Measurements from ENCODE around the gene PEAK3.

The PEAK3 gene

DNA sequence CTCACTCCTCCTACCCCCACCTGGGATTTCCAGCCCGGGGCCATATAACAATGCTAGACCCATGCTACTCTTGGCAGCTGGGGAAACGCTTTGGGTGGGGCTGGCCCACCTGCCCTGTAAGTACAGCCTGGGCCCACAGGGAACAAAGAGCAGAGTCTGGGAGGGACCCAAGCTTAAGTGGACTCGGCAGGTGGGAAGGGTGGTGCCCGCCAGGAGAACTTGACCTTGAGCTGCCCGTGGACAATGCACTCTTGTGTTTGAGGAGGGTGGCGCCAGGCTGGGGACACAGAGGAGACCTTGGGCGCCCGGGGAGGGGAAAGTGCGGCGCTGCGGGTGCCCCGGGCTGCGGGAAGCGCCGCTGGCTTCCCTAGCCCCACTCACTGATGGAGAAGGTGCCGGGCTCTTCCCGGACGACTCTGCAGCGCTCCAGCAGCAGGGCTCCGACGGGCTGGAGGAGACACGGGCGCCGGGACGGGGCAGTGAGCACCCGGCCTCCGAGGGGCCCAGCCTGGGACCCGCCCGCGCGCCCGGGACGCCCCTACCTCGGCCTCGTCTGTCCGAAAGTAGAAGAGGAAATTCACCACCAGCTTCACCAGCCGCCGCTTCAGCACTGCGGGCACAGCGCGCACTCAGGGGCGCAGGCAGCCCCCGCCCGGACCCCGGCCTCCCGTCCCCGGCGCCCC lies 46.5 kb downstream of the PEAK3 start:
- FAIRE-seq, result no peak

DNA sequence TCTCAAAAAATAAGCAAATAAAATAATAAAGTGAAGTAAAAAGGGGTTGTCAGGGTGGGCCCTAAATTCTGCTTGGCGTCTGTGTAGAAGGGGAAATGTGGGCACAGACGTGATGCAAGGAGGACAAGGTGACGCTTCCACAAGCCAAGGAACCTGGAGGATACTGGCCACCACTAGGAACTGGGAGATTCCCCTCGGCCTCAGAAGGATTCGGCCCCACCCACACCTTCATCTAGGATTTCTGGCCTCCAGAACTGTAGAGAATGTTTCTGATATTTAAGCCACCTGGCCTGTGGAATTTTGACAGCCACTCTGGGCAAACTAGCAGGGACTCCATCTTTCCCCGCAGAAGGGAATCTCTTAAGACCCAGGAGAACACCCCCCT lies 47.0 kb downstream of the PEAK3 start:
- no peak for FAIRE-seq

DNA sequence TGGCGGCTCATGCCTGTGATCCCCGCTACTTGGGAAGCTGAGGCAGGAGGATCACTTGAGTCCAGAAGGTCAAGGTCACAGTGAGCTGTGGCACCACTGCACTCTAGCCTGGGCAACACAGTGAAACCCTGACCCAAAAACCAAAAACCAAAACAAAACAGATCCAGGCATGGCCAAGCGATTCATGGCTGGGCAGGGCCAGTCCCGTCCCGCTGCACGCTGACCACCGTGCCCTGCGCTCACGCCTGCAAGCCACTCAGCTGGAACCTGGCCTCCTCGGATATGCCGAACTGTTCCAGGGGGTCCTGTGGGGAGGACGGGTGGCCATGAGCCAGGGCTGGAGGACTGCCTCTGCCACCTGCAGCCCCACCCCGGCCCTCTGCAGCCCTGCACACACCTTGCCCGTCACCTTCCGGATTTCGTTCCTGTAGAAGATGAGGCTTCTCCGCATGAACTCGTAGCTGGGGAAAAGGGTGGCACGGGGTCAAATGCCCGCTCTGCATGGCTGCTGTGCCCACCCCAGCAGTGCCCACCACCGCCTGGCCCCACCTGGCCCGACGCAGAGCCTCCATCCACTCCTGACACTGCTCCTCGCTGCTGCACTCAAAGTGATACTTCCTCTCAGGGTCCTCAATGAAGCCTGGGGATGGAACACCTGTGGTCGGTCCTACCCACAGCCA lies 48.2 kb downstream of the PEAK3 start:
- no peak for FAIRE-seq

DNA sequence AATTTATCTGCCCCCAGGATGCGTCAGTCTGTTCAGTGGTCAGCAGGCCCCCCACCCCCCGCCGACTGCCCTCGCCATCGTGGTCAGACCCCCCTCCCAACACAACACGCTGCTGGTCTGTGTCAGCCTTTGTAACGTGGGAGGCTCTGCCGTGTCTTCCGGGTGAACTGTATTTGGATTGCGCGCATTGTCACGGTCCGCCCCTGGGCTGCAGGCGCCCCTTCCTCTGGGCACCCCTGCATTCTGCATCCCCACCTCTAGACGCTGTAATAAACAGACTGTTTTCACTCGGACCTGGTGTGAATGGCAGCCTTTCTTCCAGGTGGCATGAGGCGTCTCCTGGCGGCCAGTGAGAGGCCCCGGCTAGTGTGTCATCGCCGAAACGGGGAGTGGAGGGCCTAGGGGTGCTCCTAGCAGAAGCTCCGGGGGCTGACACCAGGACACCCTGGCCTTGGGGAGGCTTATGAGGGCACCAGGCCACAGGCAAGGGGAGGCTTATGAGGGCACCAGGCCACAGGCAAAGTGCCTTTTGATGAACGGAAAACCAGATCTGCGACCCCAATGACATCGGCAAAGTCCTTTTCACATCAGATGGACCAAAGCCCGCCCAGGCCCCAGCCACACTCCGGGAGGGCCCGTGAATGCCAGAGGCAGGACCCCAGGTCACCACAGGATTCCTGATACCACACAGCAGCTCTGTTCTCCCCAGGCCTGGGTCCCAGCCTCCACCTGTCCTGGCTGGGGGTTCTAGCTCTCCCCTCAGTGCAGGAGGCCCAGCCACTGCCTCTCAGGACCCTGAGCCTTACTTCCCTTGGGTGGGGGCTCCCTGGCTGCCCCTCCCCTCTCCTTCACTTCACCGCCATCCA lies 49.5 kb downstream of the PEAK3 start:
- no peak for FAIRE-seq

DNA sequence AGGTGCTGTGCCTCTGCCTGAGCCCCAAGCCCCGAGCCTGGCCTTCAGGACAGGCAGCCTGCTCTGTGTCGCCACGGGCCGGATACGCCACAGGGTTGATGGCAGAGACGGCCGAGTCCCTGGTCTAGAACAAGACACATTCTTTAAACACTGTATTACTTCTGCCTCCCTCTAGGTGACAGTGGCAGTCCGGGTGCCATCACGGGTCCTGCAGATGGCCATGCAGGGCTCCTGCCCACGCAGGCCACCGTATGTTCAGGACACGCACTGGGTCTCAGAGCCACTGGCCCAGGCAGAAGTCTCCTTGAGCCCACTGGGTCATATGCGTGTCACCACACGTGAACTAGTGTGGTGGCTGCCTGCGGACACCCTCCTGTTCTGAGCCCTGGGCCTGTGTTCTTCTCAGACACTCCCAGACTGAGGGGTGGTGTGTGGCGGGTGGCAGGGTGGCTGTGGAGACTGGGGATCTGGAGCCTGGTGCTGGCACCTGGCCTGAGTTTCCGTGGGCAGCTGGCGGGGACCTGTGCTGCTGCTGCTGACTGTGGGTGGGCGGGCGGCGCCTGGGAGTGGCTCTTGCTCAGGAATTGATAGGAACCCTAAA lies 50.3 kb downstream of the PEAK3 start:
- no peak for FAIRE-seq

DNA sequence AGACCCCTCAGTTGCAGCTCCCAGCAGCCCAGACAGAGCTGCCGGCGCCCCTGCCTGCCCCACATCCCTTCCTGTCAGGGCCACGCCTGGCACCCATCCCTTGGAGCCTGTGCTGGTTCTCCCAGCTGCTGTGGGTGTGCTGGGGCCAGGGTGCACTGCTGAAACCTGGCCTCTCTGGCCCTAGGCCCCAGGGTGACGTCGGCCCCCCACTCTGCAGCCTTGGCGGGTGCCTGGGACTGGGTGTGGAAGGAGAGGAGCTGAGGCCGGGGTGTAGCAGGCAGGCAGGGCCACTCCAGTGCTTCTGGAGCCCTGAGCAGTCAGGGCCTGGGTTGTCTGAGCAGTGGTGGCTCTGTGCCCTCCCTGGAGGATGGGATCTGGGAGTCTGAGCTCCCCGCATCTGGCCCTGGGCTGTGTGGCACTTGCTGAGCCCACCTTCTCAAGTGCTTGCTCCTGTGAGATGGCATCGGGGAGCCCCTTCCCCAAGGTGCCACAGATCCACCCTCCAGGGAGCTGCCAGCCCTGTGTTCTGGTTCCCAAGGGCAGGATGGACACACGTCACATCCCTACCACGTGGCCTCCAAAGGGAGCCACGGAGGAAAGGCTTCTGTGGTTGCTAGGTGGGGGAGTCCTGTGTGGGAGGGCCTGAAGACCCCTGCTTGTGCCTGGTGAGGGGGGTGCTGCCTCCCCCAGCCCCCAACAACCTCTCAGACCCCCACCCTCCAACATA lies 51.0 kb downstream of the PEAK3 start:
- no peak for FAIRE-seq

DNA sequence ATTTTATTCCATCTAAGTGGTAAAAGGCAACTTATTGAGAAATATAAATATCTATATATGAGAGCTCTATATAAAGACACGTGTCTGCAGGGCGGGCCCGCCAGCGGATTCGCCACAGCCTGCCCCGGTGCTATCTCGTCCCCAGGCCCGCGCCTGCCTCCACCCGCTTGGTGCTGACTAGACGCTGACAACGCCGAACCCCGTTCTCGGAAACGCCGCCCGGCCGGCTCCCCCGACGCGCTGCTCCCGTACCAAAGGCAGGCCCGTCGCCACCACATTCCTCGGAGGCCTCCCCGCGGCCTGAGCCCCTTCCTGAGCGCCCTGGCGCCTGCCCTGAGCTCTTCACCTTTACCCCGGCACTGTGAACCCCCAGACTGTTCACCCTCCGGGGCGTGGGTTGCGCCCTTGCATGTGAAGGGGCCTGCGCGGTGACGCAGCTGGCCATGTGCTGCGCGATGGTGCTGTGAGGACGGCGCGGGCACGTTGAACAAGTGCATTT lies 51.9 kb downstream of the PEAK3 start:
- FAIRE-seq, result no peak

DNA sequence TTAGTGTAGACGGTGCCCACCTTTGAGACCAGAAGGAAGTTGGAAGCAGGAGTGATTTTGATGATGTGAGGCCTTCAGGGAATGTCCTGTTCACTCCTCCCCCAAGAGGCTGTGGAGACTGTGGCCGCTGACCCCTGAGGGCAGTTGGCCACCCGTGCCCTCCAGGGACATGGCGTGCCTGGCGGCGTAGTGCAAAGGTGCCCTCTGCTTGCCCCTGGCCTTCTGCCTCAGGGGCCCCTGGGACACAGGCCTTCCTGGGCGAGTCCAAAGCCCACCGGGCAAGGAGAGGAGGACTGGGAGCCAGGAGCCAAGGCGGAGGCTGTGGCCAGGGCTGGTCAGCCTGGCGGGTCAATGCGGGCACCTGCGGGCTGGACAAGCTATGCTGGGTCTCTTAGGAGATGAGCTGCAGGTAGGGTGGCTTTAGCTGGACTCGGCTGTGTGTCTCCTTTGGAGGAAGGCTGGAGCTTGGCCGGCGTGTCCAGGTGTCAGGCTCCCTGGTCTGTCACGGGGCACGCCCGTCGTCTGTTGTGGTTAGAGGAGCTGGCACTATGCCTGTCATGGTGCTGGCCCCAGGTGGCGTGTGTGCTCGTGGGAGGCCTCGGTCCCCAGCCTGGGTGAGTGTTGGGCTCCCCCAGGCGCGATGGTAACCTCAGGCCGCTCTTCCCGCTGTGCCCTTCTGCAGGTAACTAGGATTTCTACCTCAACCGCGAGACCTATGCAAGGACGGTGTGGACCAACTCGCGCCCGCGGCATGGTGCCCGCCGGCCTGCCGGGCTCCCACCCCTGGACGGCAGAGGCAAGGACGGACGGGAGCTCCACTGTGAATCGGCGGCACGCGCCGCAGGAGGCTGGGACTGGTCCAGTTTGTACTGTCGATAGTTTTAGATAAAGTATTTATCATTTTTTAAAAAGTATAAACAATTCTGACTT lies 52.6 kb downstream of the PEAK3 start:
- FAIRE-seq, result no peak

DNA sequence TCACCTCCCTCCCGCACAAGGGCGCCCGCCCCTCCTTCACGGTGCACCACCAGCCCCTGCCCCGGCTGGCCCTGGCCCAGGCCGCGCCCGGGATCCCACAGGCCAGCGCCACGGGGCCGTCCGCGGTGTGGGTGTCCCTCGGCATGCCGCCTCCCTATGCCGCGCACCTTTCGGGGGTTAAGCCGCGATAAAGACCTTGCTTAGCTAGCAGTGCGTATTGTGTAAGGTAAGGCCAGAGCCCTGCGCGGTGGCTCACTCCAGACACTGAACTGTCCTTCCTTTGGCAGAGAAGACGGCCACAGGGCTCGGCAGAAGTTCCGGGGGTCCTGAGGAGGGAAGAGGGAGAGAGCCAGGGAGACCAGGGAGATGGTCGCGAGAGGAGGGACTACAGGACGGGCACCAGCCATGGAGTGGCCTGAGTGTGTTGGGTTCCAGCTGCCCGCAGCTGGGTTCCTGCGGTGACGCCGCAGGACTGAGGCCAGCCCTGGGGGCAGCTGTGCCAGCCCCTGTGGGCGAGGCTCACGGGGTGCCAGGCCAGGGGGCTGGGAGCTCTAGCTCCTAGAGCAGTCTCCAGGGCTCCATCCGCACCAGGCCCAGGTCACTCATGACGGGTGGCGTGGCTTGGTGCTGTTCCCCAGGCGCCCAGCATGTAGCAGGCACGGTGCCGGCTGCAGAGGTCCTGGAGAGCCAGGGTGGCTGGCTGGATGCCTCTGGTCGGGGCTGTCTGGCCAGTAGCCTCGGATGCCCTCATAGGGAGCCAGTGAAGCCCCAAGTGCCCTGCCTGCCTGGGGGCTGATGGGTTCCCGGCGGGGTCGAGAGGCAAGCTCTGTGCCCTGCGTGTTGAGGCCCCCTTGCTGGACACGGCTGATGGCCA lies 53.6 kb downstream of the PEAK3 start:
- FAIRE-seq, result no peak

DNA sequence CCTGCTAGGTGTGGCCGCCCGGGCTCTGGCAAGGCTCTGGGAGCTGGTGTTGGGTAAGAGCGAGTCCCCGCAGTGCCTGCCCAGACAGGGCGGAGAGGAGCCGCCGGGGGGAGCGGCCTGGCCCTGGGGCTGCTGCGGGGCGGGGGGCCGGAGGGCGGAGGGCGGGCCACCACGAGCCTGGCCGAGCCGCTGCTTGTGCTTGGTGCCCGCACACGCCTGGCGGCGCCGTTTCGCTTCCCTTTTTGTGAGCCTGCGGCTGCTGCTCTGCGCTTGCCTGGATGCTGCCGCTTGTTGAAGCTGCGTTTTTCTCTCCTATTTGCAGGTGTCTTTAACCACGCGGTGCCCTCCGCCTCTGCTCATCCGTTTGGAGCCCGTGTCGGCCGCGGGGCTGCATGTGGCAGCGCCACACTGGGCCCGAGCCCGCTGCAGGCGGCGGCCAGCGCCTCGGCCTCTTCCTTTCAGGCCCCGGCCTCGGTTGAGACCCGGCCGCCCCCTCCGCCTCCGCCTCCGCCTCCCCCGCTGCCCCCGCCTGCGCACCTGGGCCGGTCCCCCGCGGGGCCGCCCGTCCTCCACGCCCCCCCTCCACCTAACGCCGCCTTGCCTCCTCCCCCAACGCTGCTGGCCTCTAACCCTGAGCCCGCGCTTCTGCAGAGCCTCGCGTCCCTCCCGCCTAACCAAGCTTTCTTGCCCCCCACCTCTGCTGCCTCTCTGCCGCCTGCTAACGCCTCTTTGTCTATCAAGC lies 54.4 kb downstream of the PEAK3 start:
- no peak for FAIRE-seq

DNA sequence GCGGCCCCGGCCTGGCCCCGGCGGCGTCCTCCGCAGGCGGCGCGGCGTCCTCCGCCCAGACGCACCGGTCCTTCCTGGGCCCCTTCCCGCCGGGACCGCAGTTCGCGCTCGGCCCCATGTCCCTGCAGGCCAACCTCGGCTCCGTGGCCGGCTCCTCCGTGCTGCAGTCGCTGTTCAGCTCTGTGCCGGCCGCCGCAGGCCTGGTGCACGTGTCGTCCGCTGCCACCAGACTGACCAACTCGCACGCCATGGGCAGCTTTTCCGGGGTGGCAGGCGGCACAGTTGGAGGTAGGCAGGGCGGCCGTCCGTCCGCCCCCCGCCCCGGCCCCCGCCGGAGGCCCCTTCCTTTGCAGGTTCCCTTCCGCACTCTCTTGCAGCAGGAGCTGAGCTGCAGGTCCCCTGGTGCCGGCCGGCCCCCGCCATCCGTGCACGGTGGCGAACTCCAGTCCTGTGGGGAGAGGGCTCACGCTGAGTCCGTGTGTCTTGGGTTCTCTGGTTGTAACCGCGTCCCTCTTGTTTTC lies 55.1 kb downstream of the PEAK3 start:
- FAIRE-seq, result no peak

DNA sequence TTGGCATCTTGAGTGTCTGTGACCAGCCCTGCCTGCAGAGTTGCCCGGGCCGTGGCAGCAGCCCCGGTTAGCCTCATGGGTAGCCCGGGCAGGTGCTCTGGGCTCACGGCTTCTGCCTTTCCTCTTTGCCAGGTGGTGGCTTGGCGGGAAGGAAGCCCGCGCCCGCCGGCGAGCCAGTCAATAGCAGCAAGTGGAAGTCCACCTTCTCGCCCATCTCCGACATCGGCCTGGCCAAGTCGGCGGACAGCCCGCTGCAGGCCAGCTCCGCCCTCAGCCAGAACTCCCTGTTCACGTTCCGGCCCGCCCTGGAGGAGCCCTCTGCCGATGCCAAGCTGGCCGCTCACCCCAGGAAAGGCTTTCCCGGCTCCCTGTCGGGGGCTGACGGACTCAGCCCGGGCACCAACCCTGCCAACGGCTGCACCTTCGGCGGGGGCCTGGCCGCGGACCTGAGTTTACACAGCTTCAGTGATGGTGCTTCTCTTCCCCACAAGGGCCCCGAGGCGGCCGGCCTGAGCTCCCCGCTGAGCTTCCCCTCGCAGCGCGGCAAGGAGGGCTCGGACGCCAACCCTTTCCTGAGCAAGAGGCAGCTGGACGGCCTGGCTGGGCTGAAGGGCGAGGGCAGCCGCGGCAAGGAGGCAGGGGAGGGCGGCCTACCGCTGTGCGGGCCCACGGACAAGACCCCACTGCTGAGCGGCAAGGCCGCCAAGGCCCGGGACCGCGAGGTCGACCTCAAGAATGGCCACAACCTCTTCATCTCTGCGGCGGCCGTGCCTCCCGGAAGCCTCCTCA lies 55.7 kb downstream of the PEAK3 start:
- no peak for FAIRE-seq

DNA sequence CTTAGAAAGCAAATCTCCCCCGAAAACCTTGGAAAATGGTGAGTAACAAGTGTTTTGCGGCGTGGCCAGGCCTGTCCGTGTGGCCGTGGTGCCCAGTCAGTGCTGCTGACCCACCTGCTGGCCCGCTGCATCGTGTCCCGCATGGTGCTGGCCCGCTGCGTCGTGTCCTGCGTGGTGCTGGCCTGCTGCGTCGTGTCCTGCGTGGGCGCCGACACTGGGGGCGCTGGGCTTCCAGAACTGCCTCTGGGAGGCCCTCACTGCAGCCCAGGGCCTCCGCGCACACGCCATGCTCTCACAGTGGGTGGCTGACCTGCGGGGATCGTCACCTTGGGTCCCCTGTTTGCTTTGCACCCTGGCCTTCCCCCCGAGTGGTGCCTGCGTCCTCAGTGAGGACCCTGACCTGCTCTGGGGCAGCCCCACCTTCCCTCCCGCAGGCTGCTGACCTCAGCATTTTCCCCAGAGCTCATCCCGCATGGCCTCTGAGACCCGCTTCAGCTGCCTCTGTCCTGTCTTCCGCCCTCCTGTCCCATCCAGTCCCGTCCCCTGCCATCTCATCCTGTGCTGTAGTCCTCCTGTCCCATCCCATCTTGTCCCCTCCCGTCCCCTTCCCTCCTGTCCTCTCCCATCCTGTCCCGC lies 56.4 kb downstream of the PEAK3 start:
- no peak for FAIRE-seq

DNA sequence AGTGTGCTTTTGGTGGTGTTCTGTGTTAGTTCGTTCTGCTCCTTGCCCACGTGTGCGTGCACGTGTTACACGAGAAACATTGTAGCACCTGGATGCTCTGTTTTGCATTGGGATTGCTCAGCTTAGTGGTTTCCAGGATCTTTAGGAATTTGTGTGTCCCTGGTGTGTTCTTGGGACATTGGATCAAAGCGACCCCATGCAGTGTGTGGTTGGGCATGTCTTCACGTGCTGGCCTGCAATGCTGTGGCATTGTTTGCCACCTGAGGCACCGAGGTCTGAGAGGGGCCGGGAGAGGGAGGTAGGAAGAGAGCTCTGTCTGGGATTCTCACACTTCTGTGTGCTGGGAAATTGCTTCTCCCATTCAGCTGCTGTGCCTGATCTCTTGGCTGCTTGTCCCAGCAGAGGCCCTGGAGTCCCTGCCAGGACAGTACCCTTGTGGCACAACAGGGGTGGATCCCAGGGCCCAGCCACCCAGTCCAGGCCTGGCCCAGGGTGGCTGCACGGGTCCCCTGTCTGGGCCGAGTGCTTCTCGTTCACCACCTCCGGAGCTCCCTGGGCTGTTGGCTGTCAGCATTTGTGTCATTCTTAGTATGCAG lies 57.1 kb downstream of the PEAK3 start:
- FAIRE-seq, result no peak
